ENCODE measurements around the gene GPR61. TPM values are rescaled to one million over a fixed set of nuclear protein-coding genes. Genes with fewer than 3 reads are reported as not detected.
A peak's percentile ranks its signal among the peaks of the same experiment; 100 is the strongest.

Gene GPR61
- total RNA-seq, 4 donors from 2014 or later, result 0.59 to 0.60 TPM; not detected in 2

DNA sequence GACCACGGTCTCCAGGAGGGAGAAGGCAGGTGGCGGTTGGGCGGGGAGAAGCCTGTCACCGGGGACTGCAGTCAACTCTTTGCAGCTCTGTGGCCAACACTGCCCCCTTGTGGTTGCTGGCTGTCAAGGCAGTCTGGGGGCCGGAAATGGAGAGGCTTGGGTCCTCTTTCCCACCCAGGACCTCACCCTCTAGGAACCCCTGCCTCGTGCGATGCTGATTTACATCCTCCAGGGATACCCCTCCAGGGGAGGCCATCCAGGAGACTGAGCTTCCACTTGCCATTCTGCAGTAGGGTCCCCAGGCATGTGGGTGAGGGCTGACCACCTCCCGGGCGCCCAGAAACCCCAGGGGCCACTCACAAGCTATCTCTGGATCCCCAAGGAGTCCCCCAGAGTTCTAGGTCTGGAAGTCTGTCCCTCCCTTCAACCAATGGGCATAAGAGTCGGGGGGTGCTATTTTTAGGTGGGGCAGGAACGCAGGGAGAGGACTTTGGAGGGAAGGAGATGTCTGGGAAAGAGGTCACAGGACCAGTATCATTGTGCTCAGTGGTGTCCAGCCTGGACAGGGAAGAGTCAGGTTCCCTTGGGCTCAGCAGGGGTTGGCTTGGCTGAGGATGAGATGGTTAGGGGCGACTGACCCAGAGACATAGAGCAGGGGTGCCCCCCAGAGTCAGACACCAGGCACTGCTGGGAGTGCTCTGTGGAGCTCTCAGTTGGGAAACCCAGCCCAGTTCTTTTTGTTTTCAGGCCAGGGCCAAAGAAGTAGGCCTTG is 7.1 kb upstream of the GPR61 start:
- Histone ChIP-seq H3K4me1 (peaks cover 0 to 50% (median 14%) of the 10 kb centered on the region in 4 donors), H3K27me3 (no peaks in the 10 kb centered on the region), H3K27ac (peak overlapping the region in 3 of 4 donors; percentile 40 to 46 (median 43)), H3K4me3 (peak overlapping the region in 1 of 4 donors; percentile 15), H3K9me3 (no peaks in the 10 kb centered on the region), H3K36me3 (no peaks in the 10 kb centered on the region)
- TF ChIP-seq POLR2A (IDR thresholded peaks at IDR 0.05), result no peak
- TF ChIP-seq, protein P1, sequence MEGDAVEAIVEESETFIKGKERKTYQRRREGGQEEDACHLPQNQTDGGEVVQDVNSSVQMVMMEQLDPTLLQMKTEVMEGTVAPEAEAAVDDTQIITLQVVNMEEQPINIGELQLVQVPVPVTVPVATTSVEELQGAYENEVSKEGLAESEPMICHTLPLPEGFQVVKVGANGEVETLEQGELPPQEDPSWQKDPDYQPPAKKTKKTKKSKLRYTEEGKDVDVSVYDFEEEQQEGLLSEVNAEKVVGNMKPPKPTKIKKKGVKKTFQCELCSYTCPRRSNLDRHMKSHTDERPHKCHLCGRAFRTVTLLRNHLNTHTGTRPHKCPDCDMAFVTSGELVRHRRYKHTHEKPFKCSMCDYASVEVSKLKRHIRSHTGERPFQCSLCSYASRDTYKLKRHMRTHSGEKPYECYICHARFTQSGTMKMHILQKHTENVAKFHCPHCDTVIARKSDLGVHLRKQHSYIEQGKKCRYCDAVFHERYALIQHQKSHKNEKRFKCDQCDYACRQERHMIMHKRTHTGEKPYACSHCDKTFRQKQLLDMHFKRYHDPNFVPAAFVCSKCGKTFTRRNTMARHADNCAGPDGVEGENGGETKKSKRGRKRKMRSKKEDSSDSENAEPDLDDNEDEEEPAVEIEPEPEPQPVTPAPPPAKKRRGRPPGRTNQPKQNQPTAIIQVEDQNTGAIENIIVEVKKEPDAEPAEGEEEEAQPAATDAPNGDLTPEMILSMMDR (IDR thresholded peaks at IDR 0.05), result peak; percentile 96 to 98 (median 97)
- WGBS, 2 donors, result 13 to 21% methylated on average over 12 of the region's 12 CpGs
- DNase-seq (ENCODE audit: low spot score in 2 of 2), result peak; percentile 70 to 88

DNA sequence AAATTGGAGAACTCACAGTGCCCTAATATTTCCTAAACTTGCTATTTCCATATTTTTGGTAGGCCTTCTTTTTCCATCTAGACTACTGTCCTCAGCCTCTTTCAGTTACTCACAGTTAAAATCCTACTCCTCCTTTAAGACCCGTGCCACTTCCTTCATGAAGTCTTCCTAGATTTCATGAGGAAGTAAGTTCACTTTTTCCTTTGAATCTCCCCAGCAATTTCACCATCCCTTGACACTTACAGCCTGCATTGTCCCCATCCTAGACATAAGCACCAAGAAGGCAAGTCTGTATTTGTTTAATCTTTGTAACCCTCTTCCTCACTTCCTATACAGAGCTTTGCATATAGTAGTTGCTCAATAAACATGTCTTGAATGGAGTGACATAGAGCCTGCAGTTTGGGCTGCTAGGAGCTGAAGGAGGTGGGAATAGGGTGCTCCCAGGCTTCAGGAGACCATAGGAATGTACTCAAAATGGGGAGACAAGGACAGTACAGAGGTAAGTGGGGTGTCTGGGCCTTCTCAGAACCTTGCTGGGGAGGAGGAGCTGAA is 5.3 kb upstream of the GPR61 start:
- no peak overlapping the region for H3K4me3 ChIP-seq
- TF ChIP-seq EP300 (IDR thresholded peaks at IDR 0.05) (no peak), POLR2A (IDR thresholded peaks at IDR 0.05) (no peak)
- TF ChIP-seq, protein P1 (IDR thresholded peaks at IDR 0.05), result no peak
- no peaks in the 10 kb centered on the region for H3K27me3 ChIP-seq
- peak overlapping the region in 1 of 4 donors; percentile 81 for H3K27ac ChIP-seq
- no peak for DNase-seq (ENCODE audit: low spot score in 2 of 2)
- peaks cover 0 to 46% (median 14%) of the 10 kb centered on the region in 4 donors for H3K4me1 ChIP-seq
- no peaks in the 10 kb centered on the region for H3K36me3 ChIP-seq
- H3K9me3 ChIP-seq, result no peaks in the 10 kb centered on the region
- 86 to 97% methylated on average over 1 of the region's 1 CpG for WGBS, 2 donors

DNA sequence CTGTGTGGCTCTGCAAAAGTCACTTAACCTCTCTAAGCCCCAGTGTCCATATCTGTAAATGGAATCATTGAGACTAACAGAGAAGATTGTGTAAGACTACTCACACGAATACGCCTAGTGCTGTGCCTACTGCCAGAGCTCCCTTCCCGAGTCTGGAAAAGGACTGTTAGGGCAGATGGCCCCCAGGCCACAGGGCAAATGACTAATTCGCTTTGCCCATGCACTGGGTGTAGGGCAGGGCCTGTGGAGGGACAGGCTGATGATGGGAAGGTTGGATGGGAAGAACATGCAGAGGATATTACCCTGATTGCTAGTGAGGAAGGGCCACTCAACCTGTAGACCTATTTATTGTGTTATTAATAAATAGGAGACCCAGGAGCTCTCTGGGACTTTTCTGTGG is 4.2 kb upstream of the GPR61 start:
- Histone ChIP-seq H3K4me1 (peaks cover 0 to 35% (median 9%) of the 10 kb centered on the region in 4 donors), H3K27me3 (no peaks in the 10 kb centered on the region), H3K27ac (peak overlapping the region in 3 of 4 donors; percentile 29 to 81 (median 33)), H3K4me3 (no peak overlapping the region), H3K36me3 (no peaks in the 10 kb centered on the region), H3K9me3 (no peaks in the 10 kb centered on the region)
- 41 to 52% methylated on average over 4 of the region's 4 CpGs for WGBS, 2 donors
- DNase-seq (ENCODE audit: low spot score in 2 of 2), result no peak
- TF ChIP-seq POLR2A (IDR thresholded peaks at IDR 0.05) (no peak), EP300 (IDR thresholded peaks at IDR 0.05) (no peak)
- TF ChIP-seq, protein P1 (IDR thresholded peaks at IDR 0.05), result no peak

DNA sequence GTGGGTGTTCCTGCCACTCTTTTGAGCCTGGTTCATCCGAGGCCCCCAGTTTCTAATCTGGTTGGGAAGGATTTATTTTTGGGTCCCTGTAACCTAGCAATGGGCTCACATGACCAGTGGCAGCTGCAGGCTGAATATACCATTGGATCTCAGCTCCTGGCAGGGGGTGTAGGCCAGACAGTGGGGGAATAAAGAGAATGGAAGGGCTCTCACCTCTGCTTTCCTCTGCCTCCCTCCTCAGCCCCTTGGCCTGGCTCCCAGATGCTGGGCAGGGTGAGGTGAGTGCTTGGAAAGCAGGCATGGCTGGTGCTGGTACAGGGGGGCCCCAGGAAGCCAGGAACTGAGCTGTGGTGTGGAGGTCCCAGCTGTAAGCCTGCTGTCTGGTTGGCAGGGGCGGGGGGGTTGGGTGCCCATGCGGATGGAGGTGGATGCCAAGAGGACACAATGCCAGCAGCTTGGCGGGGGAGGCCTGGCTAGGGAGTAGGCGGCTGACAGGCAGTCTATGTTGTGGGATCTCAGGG is 3.6 kb upstream of the GPR61 start:
- H3K4me1 ChIP-seq, result peaks cover 0 to 30% (median 9%) of the 10 kb centered on the region in 4 donors
- TF ChIP-seq EP300 (IDR thresholded peaks at IDR 0.05), result no peak
- no peak for TF ChIP-seq POLR2A (IDR thresholded peaks at IDR 0.05)
- TF ChIP-seq, protein P1 (IDR thresholded peaks at IDR 0.05), result no peak
- no peaks in the 10 kb centered on the region for H3K27me3 ChIP-seq
- no peak for DNase-seq (ENCODE audit: low spot score in 2 of 2)
- H3K4me3 ChIP-seq, result no peak overlapping the region
- H3K36me3 ChIP-seq, result no peaks in the 10 kb centered on the region
- WGBS, 2 donors, result 51 to 65% methylated on average over 5 of the region's 5 CpGs
- H3K9me3 ChIP-seq, result no peaks in the 10 kb centered on the region
- H3K27ac ChIP-seq, result peak overlapping the region in 3 of 4 donors; percentile 29 to 81 (median 33)

Data from tibial nerve (tissue), 4 donors.